ENCODE measurements around the gene ANKRD13A.
"Not testable (repeated sequence)": the region's sequence is repeated elsewhere in the genome, so short reads cannot be mapped to it uniquely, and the experiment has no call there.

ANKRD13A gene

GRCh38 chr12:110088216-110088615 is 89.0 kb downstream of the ANKRD13A start:
- DNase-seq = not testable (repeated sequence)

GRCh38 chr12:110088936-110089335 is 89.7 kb downstream of the ANKRD13A start:
- DNase-seq = no peak

All from SW 1271 (cell line).